C4-2B (cell line): ENCODE results near the gene TMEM150C.

Experiments
- H3K27ac ChIP-seq: fragments of 450-650 bp; 2 replicates; pipeline ENCODE4 v1.5.1; 2017
- CTCF ChIP-seq: fragments of 450-650 bp; conservative IDR thresholded peaks from 2 replicates; pipeline ENCODE4 v1.5.1; 2017; ENCODE audit warnings: mild to moderate bottlenecking
- ZFX ChIP-seq: fragments of 450-650 bp; IDR thresholded peaks from 2 replicates; pipeline ENCODE4 v1.6.1; 2017

TMEM150C gene

DNA sequence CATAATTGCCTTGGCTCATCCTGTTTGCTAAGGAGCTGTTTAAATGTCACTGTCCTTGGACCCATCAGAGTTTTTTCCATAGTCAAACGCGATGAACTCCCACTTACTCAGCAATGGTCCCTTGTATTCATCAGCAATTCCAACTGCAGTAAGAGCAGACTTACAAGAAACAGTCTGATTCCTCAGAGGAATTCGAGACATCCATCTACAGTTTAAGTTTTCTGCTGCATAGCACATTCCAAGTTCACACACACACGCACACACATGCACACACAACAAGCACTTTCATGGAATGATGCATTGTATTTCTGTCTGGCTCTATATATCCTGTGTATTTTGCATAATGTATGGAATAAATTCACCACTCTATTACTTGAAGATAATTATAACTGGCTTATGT lies 32.7 kb upstream of the TMEM150C start:
- no peak overlapping the region for H3K27ac ChIP-seq
- no peak for TF ChIP-seq CTCF

GRCh38 chr4:82593411-82593810 lies 31.6 kb upstream of the TMEM150C start:
- TF ChIP-seq CTCF (no peak), ZFX (no peak)
- no peak overlapping the region for H3K27ac ChIP-seq

- TF ChIP-seq ZFX (no peak), CTCF (no peak)
- no peak overlapping the region for H3K27ac ChIP-seq
These were observed 30.9 kb upstream of the TMEM150C start for GRCh38 chr4:82592639-82593038.

GRCh38 chr4:82591592-82591991 lies 29.8 kb upstream of the TMEM150C start:
- H3K27ac ChIP-seq: no peak overlapping the region
- TF ChIP-seq CTCF (no peak), ZFX (no peak)

DNA sequence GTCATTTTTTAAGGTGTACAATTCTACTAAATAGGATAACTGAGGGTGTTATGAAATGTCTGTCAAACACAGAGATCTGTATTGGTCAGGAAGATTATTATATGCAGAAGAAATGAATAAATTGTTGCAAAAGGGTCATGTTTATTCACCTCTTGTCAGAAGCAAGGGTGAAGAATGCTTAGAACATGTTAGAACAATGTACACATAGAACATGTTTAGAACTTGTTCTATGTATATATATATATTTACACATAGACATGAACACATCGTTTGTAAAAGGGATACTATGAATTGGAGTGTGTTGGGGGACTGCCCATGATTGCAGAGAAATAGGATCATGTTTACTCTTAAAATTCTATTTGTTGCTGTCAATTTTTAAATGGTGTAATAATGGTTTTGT lies 28.0 kb upstream of the TMEM150C start:
- no peak overlapping the region for H3K27ac ChIP-seq
- TF ChIP-seq ZFX (no peak), CTCF (no peak)

GRCh38 chr4:82588771-82589270 lies 27.0 kb upstream of the TMEM150C start:
- TF ChIP-seq CTCF: no peak
- TF ChIP-seq ZFX: no peak
- H3K27ac ChIP-seq: no peak overlapping the region

- H3K27ac ChIP-seq: no peak overlapping the region
- TF ChIP-seq ZFX (no peak), CTCF (no peak)
These were observed 26.2 kb upstream of the TMEM150C start for GRCh38 chr4:82587826-82588540.
